Neural cell (in vitro differentiated cells): ENCODE results near the gene SLC9A5.

Experiments used
- CTCF ChIP-seq: fragments of 450-650 bp; IDR thresholded peaks from 2 replicates; pipeline ENCODE4 v1.5.1; 2014; ENCODE audit warnings: antibody characterized with exemption, mild to moderate bottlenecking, moderate library complexity; ENCODE audit not compliant: poor library complexity, severe bottlenecking
- EP300 ChIP-seq: fragments of 450-650 bp; conservative IDR thresholded peaks from 2 replicates; pipeline ENCODE4 v1.6.1; 2014; ENCODE audit warnings: antibody characterized with exemption, mild to moderate bottlenecking, moderate library complexity; ENCODE audit not compliant: poor library complexity, severe bottlenecking
- EZH2 ChIP-seq: fragments of 200-600, 300-800 bp; shearing (Covaris generic), sonication (generic); IDR thresholded peaks from 2 replicates; pipeline ENCODE4 v1.6.1; 2014; ENCODE audit warnings: antibody characterized with exemption, low read length, borderline replicate concordance, mild to moderate bottlenecking; ENCODE audit not compliant: insufficient read depth, poor library complexity, severe bottlenecking
- MXI1 ChIP-seq: fragments of 450-650 bp; conservative IDR thresholded peaks from 2 replicates; pipeline ENCODE4 v1.6.1; 2014; ENCODE audit warnings: antibody characterized with exemption, mild to moderate bottlenecking; ENCODE audit not compliant: poor library complexity, severe bottlenecking
- POLR2AphosphoS5 ChIP-seq: IDR thresholded peaks from 2 replicates; pipeline ENCODE4 v1.6.1; 2012
- REST ChIP-seq: IDR thresholded peaks from 2 replicates; pipeline ENCODE4 v1.6.1; 2012; ENCODE audit warnings: borderline replicate concordance
- SMC3 ChIP-seq: fragments of 450-650 bp; conservative IDR thresholded peaks from 2 replicates; pipeline ENCODE4 v1.6.1; 2014; ENCODE audit warnings: antibody characterized with exemption, mild to moderate bottlenecking, moderate library complexity; ENCODE audit not compliant: poor library complexity
- TAF1 ChIP-seq: IDR thresholded peaks from 2 replicates; pipeline ENCODE4 v1.6.1; 2012; ENCODE audit warnings: low read depth

GRCh38 chr16:67294938-67295361 is 46.2 kb downstream of the SLC9A5 start:
- TF ChIP-seq CTCF, result no peak
- TF ChIP-seq TAF1, result no peak
- no peak for TF ChIP-seq REST
- no peak for TF ChIP-seq EP300
- no peak for TF ChIP-seq SMC3
- no peak for TF ChIP-seq MXI1
- TF ChIP-seq EZH2, result no peak
- TF ChIP-seq POLR2AphosphoS5, result no peak
